HL-60 (cell line): ENCODE data around the gene SRGAP2C.
A peak's percentile ranks its signal among the peaks of the same experiment; 100 is the strongest.
"Not testable (repeated sequence)": the region's sequence is repeated elsewhere in the genome, so short reads cannot be mapped to it uniquely, and the experiment has no call there.

Source experiments
- DNase-seq, 2 experiments: peaks; one replicate each; pipeline ENCODE4 v3.0.0-alpha.2; 2010 to 2020; ENCODE audit warnings: low read depth in 1 of 2, low spot score in 1 of 2
- H3K27ac ChIP-seq: fragments of 250-450 bp; sonication (Bioruptor Pico); replicated peaks from 2 replicates; pipeline ENCODE4 v1.5.1; 2020; ENCODE audit warnings: mild to moderate bottlenecking, moderate library complexity
- H3K27me3 ChIP-seq: fragments of 250-450 bp; sonication (Bioruptor Pico); 2 replicates; pipeline ENCODE4 v1.5.1; 2021; ENCODE audit warnings: mild to moderate bottlenecking, moderate library complexity; ENCODE audit not compliant: insufficient read depth, poor library complexity, severe bottlenecking
- H3K4me3 ChIP-seq: replicated peaks from 2 replicates; pipeline ENCODE4 v1.5.1; 2011; ENCODE audit warnings: mild to moderate bottlenecking, control low read depth, low read length; ENCODE audit not compliant: insufficient read depth

Gene SRGAP2C

GRCh38 chr1:121369959-121370358 is 185.2 kb downstream of the SRGAP2C start:
- not testable (repeated sequence) for H3K27ac ChIP-seq, H3K4me3 ChIP-seq, DNase-seq, H3K27me3 ChIP-seq

- not testable (repeated sequence) for DNase-seq, H3K27ac ChIP-seq, H3K27me3 ChIP-seq, H3K4me3 ChIP-seq
Observed at GRCh38 chr1:121374851-121375367, 190.1 kb downstream of the SRGAP2C start.

- H3K27ac ChIP-seq, H3K27me3 ChIP-seq, H3K4me3 ChIP-seq, DNase-seq: not testable (repeated sequence)
Observed at GRCh38 chr1:121376986-121377385, 192.2 kb downstream of the SRGAP2C start.

- H3K27ac ChIP-seq, H3K4me3 ChIP-seq, DNase-seq, H3K27me3 ChIP-seq: not testable (repeated sequence)
Observed at GRCh38 chr1:121378757-121379156, 194.0 kb downstream of the SRGAP2C start.

GRCh38 chr1:121384754-121385153 is 200.0 kb downstream of the SRGAP2C start:
- not testable (repeated sequence) for H3K27me3 ChIP-seq, DNase-seq, H3K4me3 ChIP-seq, H3K27ac ChIP-seq

GRCh38 chr1:121385162-121385561 is 200.4 kb downstream of the SRGAP2C start:
- H3K27ac ChIP-seq, H3K27me3 ChIP-seq, H3K4me3 ChIP-seq, DNase-seq: not testable (repeated sequence)

GRCh38 chr1:121385563-121386288 is 201.0 kb downstream of the SRGAP2C start:
- H3K4me3 ChIP-seq, H3K27ac ChIP-seq, H3K27me3 ChIP-seq, DNase-seq: not testable (repeated sequence)

GRCh38 chr1:121386319-121386948 is 201.7 kb downstream of the SRGAP2C start:
- not testable (repeated sequence) for DNase-seq, H3K27ac ChIP-seq

GRCh38 chr1:121389895-121390560 is 205.3 kb downstream of the SRGAP2C start:
- H3K4me3 ChIP-seq, H3K27me3 ChIP-seq, DNase-seq, H3K27ac ChIP-seq: not testable (repeated sequence)

More at GRCh38 chr1:121386319-121386948, 201.7 kb downstream of the SRGAP2C start:
- H3K4me3 ChIP-seq, H3K27me3 ChIP-seq: not testable (repeated sequence)

GRCh38 chr1:121392130-121392529 is 207.4 kb downstream of the SRGAP2C start:
- DNase-seq, H3K4me3 ChIP-seq, H3K27ac ChIP-seq, H3K27me3 ChIP-seq: not testable (repeated sequence)

- not testable (repeated sequence) for DNase-seq, H3K27me3 ChIP-seq, H3K27ac ChIP-seq
- peak overlapping the region; percentile 39 for H3K4me3 ChIP-seq
Observed at GRCh38 chr1:121395718-121396201, 211.0 kb downstream of the SRGAP2C start.

- peak in 1 of 2 experiments; percentile 9 for DNase-seq
Observed at GRCh38 chr1:121396335-121397081, 211.7 kb downstream of the SRGAP2C start.

GRCh38 chr1:121397101-121397500 is 212.3 kb downstream of the SRGAP2C start:
- H3K27ac ChIP-seq, DNase-seq, H3K27me3 ChIP-seq: not testable (repeated sequence)
- peak overlapping the region; percentile 39 for H3K4me3 ChIP-seq

More at GRCh38 chr1:121396335-121397081, 211.7 kb downstream of the SRGAP2C start:
- H3K4me3 ChIP-seq = peak overlapping the region; percentile 39
- H3K27me3 ChIP-seq, H3K27ac ChIP-seq: not testable (repeated sequence)

GRCh38 chr1:121399193-121399592 is 214.4 kb downstream of the SRGAP2C start:
- H3K27ac ChIP-seq, DNase-seq, H3K4me3 ChIP-seq, H3K27me3 ChIP-seq: not testable (repeated sequence)
